DOHH2 (cell line): ENCODE measurements around the gene RPS14.
A peak's percentile ranks its signal among the peaks of the same experiment; 100 is the strongest.

ENCODE experiments used
- H3F3A ChIP-seq: fragments of 200-600 bp; sonication (generic), shearing (Covaris generic); 2 replicates; pipeline ENCODE4 v1.6.0; 2016; ENCODE audit warnings: antibody characterized with exemption, mild to moderate bottlenecking; ENCODE audit not compliant: control insufficient read depth, insufficient read depth
- H3K27ac ChIP-seq: fragments of 200-600 bp; sonication (generic); 2 replicates; pipeline ENCODE4 v1.5.1; 2014; ENCODE audit warnings: low read depth, mild to moderate bottlenecking, low read length, moderate library complexity
- H3K27me3 ChIP-seq: fragments of 200-600 bp; sonication (generic); 2 replicates; pipeline ENCODE4 v1.6.1; 2014; ENCODE audit warnings: mild to moderate bottlenecking, low read length, mixed read lengths; ENCODE audit not compliant: control insufficient read depth
- H3K36me3 ChIP-seq: fragments of 200-600 bp; sonication (generic); 2 replicates; pipeline ENCODE4 v1.6.1; 2014; ENCODE audit warnings: mild to moderate bottlenecking, low read length, moderate library complexity, mixed read lengths; ENCODE audit not compliant: control insufficient read depth
- H3K4me1 ChIP-seq: fragments of 200-600 bp; sonication (generic); 2 replicates; pipeline ENCODE4 v1.6.1; 2014; ENCODE audit warnings: mild to moderate bottlenecking, low read length, mixed read lengths; ENCODE audit not compliant: control insufficient read depth
- H3K4me2 ChIP-seq: fragments of 200-600 bp; sonication (generic); 2 replicates; pipeline ENCODE4 v1.6.0; 2014; ENCODE audit warnings: mild to moderate bottlenecking, low read length, moderate library complexity
- H3K4me3 ChIP-seq: fragments of 200-600 bp; sonication (generic); 2 replicates; pipeline ENCODE4 v1.5.1; 2014; ENCODE audit warnings: mild to moderate bottlenecking, low read length, mixed read lengths
- H3K79me2 ChIP-seq: fragments of 200-600 bp; sonication (generic); 2 replicates; pipeline ENCODE4 v1.6.1; 2014; ENCODE audit warnings: mild to moderate bottlenecking, low read length, mixed read lengths; ENCODE audit not compliant: control insufficient read depth
- H3K9me2 ChIP-seq: fragments of 200-600 bp; sonication (generic); replicated peaks from 2 replicates; pipeline ENCODE4 v1.6.1; 2014; ENCODE audit warnings: mild to moderate bottlenecking, low read length, mixed read lengths; ENCODE audit not compliant: control insufficient read depth
- H3K9me3 ChIP-seq: fragments of 200-600 bp; sonication (generic); 2 replicates; pipeline ENCODE4 v1.6.1; 2014; ENCODE audit warnings: antibody characterized with exemption, low read length, mixed read lengths; ENCODE audit not compliant: control insufficient read depth, insufficient read depth
- H4K20me1 ChIP-seq: fragments of 200-600 bp; sonication (generic); 2 replicates; pipeline ENCODE4 v1.6.0; 2014; ENCODE audit warnings: low read depth, mild to moderate bottlenecking, antibody characterized with exemption, low read length, moderate library complexity; ENCODE audit not compliant: control insufficient read depth, insufficient read depth
- CTCF ChIP-seq: fragments of 200-600 bp; sonication (generic); IDR thresholded peaks from one replicate; pipeline ENCODE4 v1.5.1; 2014; ENCODE audit warnings: antibody characterized with exemption, mild to moderate bottlenecking, low read depth, low read length; ENCODE audit not compliant: poor library complexity, severe bottlenecking
- EZH2phosphoT487 ChIP-seq: fragments of 200-600 bp; sonication (generic); IDR thresholded peaks from 2 replicates; pipeline ENCODE4 v1.6.1; 2017; ENCODE audit warnings: borderline replicate concordance, mild to moderate bottlenecking, antibody characterized with exemption, low read length, moderate library complexity, mixed read lengths

The RPS14 gene

GRCh38 chr5:150413176-150413901 lies 36.2 kb downstream of the RPS14 start:
- Histone ChIP-seq H3K4me2 (peak overlapping the region; percentile 98), H3K27ac (peak overlapping the region; percentile 98), H3K9me3 (no peaks in the 10 kb centered on the region), H3K9me2 (no peaks in the 10 kb centered on the region), H3F3A (peaks cover 40% of the 10 kb centered on the region), H3K4me1 (peaks cover 66% of the 10 kb centered on the region), H3K27me3 (no peaks in the 10 kb centered on the region), H3K36me3 (peaks cover 40% of the 10 kb centered on the region), H3K4me3 (peak overlapping the region; percentile 96), H3K79me2 (peaks cover 53% of the 10 kb centered on the region), H4K20me1 (peaks cover 15% of the 10 kb centered on the region; the same call in 1 of the 2 replicates)
- no peak for TF ChIP-seq CTCF
- TF ChIP-seq EZH2phosphoT487 = no peak

- Histone ChIP-seq H3F3A (peaks cover 40% of the 10 kb centered on the region), H3K79me2 (peaks cover 61% of the 10 kb centered on the region), H3K27ac (peak within 1 kb of the TSS; percentile 98), H3K4me3 (peak within 1 kb of the TSS; percentile 96), H3K27me3 (no peaks in the 10 kb centered on the region), H3K4me1 (peaks cover 73% of the 10 kb centered on the region), H4K20me1 (peaks cover 19% of the 10 kb centered on the region; the same call in 1 of the 2 replicates), H3K9me2 (no peaks in the 10 kb centered on the region), H3K9me3 (no peaks in the 10 kb centered on the region), H3K4me2 (peak within 1 kb of the TSS; percentile 98), H3K36me3 (peaks cover 48% of the 10 kb centered on the region)
- TF ChIP-seq EZH2phosphoT487 (no peak), CTCF (no peak)
These were observed 37.0 kb downstream of the RPS14 start, which contains the start of gene CD74 for GRCh38 chr5:150412319-150413175. CD74 (minus strand) TSS chr5:150412910; CDS start chr5:150412749, 161 bp downstream.

GRCh38 chr5:150411245-150411979 lies 38.1 kb downstream of the RPS14 start:
- Histone ChIP-seq H4K20me1 (peaks cover 25% of the 10 kb centered on the region; the same call in 1 of the 2 replicates), H3K4me3 (peak overlapping the region; percentile 96), H3K27ac (peak overlapping the region; percentile 98), H3K9me2 (no peaks in the 10 kb centered on the region), H3K4me1 (peaks cover 77% of the 10 kb centered on the region), H3K79me2 (peaks cover 73% of the 10 kb centered on the region), H3K36me3 (peaks cover 60% of the 10 kb centered on the region), H3K4me2 (peak overlapping the region; percentile 98), H3K27me3 (no peaks in the 10 kb centered on the region), H3K9me3 (no peaks in the 10 kb centered on the region), H3F3A (peaks cover 41% of the 10 kb centered on the region)
- TF ChIP-seq EZH2phosphoT487 (no peak), CTCF (no peak)
